AML-193 (cell line): ENCODE results near the gene CUBN.

Source experiments
- DNase-seq, 2 experiments: peaks; one replicate each; lab custom pipeline; 2025; lab: John Stamatoyannopoulos, UW

CUBN gene

DNA sequence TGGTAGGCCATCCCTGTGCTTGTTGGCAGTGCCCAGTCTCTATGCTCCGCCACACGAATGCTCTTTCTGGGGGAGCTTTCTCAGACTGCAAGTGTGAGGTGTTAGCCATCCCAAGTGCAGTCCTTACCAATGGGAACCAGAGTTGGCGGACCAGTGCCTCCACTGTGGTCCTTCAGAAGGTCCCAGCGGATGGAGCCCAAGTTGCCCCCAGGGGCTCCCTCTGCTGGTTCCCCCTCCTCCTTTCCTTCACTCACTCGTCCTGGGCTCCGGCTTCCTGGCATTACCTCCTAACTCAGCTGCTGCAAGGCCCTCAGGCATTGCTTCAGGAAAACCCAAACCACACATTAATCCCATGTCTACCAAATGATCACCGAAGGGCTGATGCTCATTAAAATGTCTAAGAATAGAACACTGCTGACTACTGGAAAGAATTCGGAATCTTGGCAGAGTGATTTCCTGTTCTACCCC is 139.8 kb downstream of the CUBN start:
- DNase-seq, result no peak

DNA sequence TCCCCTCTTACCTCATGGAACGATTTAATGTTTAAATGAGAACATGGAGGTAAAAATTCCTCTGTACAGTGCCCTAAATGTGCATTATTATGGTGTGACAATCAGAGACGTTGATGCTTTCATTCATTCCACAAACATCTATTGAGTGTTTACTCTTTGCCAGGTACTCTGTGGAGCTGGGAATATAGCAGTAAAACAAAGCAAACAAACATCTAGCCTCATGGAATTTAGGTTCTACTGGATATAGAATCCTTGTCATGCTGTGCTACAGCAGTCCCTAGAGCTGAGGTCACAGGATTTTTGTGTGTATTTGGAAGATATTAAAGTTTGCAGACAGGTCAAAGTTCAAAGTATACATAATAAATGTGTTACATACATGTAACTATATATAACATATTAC is 140.7 kb downstream of the CUBN start:
- DNase-seq, result no peak

DNA sequence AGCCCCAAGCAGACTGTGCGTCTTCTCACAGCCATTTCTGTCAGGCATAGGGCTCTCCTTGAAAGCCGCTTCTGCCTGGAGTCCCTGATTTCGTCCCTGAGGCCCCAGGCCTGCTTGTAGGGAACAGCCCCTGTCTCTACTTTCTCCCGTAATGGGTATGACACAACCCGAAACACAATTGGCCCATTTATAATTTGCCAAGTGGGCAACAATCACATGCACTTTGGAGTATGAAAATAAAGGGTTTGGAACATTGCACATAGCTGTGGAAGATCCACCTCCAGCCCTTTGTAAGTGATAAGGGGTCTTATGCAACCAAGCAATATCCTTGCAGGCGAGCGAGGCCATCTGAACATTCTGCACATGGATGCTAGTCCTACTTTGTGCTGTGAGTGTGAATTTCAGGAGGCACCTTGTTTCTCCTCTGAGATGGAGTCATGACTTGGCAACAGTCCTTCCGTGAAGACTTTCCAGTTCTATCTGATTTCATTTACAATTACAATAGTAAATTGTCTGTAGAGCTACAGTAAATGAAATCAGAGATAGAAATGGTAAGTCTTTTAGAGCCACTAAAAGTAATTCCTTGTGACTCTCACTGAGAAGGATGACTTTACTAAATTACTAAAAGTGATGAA is 141.5 kb downstream of the CUBN start:
- DNase-seq, result no peak

DNA sequence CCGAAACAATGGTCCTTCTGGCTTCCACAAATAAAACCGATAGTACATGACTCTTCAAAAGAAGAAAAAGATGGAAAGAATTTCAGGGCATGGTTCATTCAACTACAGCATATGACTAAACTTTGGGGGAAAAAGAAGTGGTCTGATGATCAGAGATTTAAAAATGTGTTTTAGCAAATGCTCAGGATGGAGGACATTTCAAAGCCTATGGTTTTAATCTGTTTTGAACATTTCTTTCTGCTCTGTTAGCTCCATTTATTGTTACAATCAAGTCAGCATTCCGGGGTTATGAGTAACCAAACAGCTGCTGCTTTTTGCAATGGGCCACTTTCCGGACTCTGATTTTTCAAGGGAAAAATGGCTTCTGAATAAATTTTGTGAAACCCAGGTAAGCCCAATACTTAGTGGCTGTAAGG is 142.4 kb downstream of the CUBN start:
- no peak for DNase-seq

DNA sequence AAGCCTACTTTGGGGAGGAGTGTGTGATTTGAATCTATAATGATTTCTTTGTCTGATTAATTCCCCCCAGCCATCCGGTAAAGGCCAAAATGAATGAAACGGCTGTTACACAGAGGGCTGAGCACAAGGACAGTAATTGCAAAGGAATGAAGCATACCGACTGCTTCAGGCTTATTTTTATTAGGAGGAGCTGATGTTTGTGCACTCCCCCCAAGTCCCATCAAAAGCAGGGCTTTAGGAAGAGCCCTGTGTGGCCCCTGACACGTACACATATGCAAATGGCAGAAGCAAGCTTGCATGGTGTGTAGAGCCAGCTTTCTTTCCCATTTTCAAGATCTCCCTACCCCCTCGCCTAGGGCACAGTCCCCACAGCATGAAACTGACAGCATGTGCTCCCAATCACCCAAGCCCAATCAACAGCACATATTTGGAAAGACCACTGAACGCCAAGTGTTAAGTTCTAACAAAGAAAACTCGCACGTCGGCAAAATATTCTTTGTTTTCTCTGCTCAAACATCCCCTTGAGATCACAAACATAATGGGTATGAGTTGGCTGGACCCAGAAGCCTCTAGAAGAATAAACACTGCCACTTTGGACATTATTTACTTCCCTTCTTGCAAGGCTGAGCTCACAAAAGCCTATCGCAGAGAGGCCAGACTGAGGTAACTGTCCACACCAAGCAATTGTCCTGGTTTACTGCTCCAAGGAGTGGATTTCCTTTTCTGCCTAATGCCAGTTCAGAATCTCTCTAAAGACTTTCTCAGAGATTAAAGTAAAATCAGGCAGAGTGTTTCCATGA is 143.0 kb downstream of the CUBN start:
- no peak for DNase-seq

DNA sequence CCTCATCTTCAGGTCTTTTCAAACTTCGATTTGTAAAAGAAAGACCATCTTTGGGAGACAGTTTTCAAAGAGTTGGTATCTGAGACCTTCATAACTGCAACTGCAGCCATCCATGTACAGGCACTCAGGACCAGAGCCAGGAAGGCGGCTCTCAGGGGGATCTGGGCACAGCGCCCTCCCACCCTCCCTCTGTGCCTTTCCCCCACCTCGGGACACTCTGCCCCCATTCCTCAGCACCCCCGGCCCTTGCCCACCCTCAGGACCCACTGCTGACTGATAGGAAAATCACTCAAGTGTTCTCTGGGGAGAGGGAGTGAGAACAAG is 143.6 kb downstream of the CUBN start:
- no peak for DNase-seq

DNA sequence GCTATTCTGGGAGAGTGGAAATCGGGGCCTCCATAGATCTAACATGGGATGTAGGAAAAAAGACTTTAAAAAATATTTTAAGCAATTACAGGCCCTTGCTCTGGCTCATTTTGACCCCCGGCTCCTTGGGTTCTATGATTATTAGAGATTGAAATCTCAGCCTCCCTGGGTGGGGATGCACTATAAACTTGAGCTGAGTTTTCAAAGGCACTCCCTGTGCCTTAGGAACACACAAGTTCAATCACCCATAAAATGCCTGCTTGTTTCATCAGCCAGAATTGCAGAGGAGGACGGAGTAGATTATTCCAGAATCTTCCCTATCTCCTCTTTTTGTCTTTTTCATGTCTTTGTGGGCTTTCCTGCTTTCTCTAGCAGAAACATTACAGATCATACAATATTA is 145.4 kb downstream of the CUBN start:
- no peak for DNase-seq

DNA sequence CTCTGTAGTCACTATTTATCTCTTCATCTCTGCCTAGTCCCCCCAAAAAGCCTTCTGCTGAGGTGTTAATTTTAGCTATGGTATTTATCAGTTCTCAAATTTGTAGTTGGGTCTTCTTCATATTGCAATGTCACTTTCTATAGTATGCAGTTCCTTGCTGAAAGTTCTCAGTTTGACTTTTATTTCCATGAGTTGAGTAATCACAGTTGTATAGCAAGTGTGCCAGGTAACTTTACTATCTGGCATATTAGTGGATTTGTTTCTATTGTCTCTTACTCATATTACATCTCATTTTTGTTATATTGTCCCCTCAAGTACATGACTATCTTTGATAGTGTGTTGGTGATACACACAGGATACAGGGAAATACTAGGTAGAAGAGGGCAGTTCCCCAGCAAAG is 152.8 kb downstream of the CUBN start:
- no peak for DNase-seq

DNA sequence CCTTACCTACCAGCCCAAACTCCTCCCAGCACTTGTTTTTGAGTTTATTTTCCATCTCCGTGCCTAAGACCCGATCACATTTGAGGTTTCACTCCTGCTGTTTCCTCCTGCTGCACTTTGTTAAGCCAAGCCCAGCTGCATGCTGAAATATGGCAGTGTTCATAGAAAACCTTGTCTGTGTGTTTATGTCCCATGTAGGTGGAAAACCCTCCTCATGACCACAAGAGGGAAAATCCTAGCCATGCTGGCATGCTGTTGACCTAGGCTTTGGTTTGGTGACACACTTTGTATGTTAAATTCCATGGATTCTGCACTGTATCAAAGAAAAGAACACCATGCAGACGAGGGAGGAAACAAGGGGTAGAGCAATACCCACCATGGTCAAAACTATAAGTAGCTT is 154.4 kb downstream of the CUBN start:
- DNase-seq, result no peak

DNA sequence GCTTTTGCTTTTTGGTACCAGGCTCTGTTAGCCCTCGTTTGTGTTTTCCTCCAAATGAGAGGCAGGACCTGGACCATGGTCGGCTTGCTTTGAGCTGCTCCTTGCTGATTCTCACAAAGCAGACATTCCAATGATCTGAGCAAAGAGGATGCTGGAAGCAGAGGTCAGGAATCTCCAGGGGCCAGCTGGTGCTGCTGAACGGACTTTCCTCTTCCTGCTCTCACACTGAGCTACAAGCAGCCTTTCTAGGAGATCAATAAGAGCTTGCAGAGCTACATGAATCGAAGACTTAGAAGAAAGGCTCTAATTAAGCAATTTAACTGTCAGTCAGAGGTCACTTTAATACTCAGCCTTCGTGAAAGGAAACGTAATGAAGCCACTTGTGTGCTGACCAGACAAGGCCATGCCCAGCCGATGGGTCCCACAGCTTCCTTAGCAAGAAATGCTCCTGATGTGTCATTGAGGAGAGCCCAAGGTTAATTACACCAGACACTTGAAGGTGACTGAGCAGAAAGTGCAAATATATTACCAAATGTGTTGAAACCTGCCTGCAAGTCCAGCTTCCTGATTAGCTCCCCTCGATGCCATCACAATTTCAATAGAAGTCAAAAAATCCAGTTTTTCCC is 161.1 kb downstream of the CUBN start:
- DNase-seq, result no peak

DNA sequence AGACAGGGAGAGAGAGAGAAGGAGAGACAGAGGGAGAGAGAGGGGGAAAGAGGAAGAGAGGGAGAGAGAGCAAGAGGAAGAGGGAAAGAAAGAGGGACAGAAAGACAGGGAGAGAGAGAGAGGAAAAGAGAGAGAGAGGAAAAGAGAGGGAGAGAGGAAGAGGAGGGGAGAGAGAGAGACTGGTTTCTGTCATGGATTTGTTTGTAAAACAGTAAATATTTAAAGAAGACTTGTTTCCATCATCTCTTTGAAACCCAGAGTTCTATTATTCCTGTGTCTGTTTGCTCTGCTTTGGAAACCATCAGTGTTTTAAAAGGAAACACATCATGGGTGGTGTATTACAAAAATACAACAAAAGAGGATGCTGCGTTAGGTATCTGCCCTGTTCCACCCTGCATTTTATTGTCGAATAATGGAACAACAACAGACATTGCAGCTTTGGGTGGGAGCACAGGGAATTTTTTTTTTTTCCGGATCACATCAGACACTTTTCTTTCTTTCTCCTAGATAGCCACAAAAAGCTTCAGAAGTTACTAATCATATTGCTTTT is 161.7 kb downstream of the CUBN start:
- DNase-seq, result no peak

DNA sequence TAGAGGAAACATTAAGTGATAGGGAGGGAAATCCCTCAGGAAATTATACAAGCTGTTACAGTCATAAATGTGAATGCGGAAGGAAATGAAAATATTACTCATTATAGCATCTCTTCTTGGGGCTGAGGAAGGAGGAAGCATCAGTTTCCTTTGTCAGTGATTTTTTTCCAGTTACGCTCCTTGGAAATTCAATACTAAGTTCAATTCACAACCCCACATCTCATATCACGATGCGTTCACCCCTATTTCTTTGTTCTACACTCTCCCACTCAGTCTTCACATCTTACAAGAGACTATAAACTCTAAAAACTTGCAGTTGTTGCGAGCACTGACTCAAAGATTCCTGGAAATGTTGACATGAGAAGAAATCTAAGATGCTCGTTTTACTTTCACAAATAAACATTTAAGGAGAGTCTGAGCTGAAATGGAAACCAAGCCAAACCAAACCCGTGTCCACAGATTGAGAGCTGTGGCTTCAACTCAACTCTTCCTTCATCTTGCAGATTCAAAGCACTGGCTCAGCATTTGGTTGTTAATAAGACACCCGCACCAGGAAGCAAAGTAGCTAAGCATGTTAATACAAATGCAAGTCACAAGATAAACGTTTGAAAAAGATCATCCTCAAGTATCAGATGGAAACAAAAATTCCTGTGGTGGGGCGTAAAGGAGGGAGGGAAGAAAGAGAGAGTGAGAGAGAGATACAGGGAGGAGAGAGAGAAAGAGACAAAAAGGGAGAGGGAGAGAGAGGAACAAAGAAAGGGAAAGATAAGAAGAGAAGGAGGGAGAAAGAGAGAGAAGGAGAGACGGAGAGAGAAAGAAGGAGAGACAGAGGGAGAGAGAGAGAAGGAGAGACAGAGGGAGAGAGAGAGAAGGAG is 162.4 kb downstream of the CUBN start:
- no peak for DNase-seq

DNA sequence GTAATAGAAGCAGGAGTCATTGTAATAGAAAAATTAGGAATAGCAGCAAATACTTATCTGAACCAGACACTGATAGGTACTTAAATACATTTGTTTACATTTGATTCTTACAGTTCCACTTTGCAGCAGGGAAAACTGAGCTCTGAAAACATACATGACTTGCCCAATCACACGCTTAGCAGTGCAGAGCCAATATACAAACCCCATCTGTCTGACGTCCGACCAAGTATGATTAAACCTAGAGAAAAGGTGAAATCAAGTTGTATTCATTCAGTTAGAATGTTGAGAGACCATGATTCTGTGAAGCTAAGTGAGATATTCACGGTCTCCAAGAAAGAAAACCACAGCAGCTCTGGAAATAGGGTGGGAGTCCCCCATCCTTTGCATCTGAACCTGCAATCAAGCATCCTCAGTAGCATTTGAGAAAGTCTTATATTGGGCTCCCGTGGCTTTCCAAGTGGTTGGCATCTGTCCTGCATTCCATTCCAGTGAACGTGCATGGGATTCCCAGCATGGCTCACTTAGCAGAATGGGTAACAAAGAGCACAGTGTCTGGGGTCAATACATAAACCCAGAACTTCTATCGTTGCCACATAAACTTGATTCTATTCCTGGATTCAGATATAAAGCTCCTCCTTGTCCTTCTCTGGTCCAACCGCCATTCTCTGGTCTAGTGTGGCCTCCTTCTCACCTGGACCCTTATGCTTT is 163.7 kb downstream of the CUBN start:
- no peak for DNase-seq

DNA sequence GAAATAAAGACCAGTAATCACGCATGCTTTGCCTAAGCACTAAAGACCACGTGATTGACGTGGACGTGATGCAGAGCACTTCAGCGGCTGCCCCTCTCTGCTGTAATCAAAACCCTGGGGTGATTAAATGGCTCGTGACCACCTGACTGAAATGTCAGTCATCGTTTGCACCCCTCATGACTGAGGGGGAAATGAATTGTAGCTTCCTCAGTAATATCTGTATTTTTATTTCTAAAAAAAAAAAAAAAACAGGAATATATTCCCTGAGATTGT is 164.3 kb downstream of the CUBN start:
- DNase-seq, result no peak

DNA sequence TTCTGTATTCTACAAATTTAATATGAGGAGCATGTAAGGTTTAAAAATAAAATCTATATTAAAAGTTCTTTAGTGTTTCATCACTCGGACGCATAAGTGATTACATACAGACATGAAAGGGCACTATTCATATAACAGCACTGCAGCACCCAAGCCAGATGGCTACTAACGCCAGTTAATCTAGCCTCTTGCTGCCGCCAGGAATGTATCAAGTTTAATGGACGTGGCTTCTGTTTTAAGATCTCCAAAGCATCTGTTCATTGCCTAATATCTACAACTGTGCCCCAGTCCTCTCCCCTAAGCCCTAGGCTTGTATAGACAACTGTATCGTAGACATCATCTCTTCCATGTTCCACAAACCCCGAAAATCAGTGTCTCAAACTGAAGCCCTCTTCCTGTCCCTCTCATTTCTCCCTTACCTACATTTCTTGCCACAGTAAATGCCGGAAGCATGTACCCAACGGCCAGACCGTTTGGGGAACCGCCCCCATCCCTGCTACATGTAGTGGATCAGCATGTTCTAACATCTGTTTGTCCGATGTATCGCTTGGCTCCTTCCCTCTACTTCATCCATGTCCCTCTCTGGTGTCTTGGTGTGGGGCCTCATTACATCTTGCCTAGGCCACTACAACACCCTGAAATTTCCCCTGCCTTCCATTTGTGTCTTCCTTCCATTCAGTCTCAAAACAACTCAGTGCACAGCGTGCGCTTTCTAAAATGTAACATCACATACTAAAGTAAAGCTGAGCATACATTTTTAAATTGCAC is 164.9 kb downstream of the CUBN start:
- DNase-seq, result no peak

DNA sequence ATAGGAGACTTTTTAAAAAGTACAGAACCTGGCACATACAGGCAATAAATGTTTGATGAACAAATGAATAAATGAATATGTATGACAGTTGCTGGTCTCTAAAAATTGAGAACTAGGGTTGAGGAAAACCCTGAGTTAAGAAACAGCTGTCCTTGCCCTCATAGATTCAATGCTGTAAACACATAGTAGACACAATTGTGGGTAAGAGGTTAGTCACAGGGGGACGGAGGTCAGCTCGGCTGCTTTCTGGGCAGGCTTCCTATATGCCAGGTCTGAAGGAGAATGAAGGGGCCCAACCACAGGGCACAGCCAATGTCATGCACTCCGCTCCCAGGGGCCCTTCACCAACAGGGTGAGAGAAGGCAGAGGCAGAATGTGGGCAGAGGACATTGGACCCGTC is 169.1 kb downstream of the CUBN start:
- no peak for DNase-seq

DNA sequence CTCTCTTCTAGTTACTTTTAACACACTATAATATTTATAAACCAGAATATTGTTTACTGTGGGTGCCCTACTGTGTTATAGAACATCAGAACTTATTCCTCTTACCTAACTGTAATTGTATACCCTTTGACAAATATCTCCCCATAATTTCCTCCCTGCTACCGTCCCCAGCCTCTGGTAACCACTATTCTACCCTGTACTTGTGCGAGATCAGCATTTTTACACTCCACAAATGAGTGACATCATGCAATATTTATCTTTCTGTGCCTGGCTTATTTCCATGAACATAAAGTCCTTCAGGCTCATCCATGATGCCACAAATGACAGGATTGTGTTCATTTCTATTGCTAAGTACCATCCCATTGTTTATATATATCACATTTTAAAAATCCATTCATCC is 172.6 kb downstream of the CUBN start:
- no peak for DNase-seq

DNA sequence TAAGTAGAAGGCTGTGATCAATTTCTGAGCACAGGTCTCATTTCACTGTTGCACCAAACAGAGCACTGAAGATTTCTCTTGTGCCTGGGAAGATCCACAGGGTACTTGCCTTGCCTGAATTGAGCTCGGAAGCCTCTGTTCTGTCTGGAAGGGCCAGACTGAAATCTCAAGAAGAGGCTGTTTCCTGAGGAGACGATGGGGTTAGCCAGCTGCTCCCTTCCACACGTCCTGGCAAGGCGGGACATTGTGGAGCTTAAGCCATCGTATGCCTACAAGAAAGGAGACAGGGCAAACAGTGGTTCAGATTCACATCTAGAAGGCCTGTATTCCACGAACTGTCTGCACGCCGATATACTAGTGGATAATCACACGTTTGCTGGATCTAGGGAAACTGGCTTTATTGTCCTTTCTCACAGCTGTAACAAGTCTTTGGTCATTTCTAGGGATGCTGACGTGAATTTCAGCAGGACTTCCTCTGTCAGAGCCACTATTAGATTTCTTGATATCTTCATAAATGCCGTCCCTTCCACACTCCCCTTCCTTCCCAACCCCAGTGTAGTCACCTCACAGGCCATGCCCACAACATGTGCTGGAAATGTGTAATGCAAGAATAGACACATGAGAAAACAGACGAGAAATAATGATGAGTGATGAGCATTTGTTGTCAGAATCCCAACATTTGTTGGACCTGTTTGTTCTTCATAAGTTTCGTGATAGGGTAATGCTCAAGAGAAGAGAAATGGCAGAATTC is 175.2 kb downstream of the CUBN start:
- DNase-seq, result no peak

DNA sequence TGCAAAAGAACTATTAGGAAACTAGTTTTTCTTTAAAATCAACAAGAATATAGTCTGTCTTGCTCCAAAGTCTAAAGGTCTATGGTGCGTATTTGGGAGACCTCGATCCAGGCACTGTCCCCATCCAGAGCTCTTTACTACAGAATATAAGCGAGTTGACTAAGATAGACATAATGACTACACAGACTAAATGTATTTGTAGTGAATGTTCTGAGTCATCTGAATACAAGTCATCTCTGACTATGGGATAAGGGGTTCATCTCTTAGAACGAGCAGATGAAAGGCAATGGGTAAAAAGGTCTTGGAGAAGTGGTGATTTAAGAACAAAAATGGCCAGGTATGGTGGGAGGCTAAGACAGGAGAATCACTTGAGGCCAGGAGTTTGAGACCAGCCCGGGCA is 176.3 kb downstream of the CUBN start:
- no peak for DNase-seq

DNA sequence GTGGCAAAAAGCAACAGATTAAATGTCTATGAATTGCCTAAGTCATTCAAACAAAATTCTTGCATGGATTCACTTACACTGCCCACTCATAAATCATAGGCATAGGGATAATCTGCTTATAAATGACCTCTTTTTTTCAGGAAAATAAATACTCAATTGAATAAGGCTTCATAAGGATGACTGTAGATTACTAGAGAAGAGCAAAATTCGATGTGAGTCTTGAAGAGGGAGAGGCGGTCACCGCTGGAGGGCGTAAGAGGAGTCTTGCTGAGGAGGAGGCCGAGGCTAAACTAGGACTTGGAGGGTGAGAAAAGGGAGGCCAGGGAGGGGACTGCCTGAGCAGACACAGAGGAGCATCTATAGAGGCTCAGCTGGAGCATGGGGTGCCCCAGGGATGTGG is 177.0 kb downstream of the CUBN start:
- DNase-seq, result no peak
